C4-2B (cell line): ENCODE measurements around the gene COL3A1.

Experiments
- H3K27ac ChIP-seq: fragments of 450-650 bp; 2 replicates; pipeline ENCODE4 v1.5.1; 2017
- ZFX ChIP-seq: fragments of 450-650 bp; IDR thresholded peaks from 2 replicates; pipeline ENCODE4 v1.6.1; 2017
- TF ChIP-seq, protein P1 (sequence below): fragments of 450-650 bp; conservative IDR thresholded peaks from 2 replicates; pipeline ENCODE4 v1.5.1; 2017; ENCODE audit warnings: mild to moderate bottlenecking

Gene COL3A1

DNA sequence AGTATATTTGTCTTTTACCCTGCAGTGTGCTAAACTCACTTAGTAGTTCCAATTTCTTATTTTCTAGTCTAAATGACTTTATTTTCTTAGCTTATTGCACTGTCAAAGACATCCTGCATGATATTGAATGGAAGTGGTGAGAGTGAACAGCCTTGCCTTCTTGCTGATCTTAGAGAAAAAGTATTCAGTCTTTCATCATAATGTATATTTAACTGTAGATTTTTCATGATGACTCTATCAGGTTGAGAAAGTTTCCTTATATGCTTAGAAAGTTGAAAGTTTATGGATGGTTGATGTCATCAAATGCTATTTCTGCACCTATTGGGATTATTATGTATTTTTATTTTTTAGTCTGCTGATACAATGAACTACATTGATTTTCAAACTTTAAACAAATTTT is 21.3 kb upstream of the COL3A1 start:
- no peak for TF ChIP-seq ZFX
- TF ChIP-seq, protein P1, sequence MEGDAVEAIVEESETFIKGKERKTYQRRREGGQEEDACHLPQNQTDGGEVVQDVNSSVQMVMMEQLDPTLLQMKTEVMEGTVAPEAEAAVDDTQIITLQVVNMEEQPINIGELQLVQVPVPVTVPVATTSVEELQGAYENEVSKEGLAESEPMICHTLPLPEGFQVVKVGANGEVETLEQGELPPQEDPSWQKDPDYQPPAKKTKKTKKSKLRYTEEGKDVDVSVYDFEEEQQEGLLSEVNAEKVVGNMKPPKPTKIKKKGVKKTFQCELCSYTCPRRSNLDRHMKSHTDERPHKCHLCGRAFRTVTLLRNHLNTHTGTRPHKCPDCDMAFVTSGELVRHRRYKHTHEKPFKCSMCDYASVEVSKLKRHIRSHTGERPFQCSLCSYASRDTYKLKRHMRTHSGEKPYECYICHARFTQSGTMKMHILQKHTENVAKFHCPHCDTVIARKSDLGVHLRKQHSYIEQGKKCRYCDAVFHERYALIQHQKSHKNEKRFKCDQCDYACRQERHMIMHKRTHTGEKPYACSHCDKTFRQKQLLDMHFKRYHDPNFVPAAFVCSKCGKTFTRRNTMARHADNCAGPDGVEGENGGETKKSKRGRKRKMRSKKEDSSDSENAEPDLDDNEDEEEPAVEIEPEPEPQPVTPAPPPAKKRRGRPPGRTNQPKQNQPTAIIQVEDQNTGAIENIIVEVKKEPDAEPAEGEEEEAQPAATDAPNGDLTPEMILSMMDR = no peak
- no peak overlapping the region for H3K27ac ChIP-seq

DNA sequence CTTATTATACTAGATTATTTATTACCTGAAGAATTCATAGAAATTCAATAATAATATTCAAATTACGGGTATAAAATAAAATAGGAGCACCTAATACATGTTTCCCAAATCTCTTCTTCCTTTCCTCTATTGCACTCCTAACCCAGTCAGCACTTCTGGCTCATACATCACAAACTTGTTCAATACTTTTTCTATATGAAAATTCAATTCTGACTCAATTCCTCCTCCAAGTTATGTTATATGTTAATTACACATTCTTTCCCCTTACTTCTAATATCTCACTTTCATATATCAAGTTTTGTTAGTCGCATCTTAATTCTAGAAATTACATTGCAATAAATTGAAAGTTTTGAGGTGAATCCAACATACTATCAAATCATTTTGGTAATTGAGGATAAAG is 17.9 kb upstream of the COL3A1 start:
- TF ChIP-seq, protein P1 = no peak
- no peak for TF ChIP-seq ZFX

DNA sequence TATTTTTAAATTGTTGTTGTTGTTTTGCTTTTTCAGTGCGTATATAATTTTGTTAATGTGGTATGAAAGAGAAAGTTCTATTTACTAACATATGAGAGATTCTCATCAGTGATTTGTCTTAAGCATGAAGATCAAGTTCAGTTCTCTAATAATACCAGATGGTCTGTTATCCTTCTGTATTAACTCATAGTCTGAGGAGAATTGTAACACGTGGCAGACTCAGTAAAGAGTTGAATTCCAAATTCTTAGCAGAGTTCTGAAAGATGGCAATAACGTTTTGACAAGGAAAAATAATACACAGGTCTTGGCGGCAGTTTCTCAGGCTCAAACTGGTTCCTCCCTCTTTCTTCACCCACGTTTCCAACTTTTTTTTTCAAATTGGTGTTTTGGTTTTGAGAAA is 17.2 kb upstream of the COL3A1 start:
- TF ChIP-seq, protein P1 = no peak
- TF ChIP-seq ZFX = no peak
- no peak overlapping the region for H3K27ac ChIP-seq

More for the DNA sequence above, 17.9 kb upstream of the COL3A1 start:
- no peak overlapping the region for H3K27ac ChIP-seq

DNA sequence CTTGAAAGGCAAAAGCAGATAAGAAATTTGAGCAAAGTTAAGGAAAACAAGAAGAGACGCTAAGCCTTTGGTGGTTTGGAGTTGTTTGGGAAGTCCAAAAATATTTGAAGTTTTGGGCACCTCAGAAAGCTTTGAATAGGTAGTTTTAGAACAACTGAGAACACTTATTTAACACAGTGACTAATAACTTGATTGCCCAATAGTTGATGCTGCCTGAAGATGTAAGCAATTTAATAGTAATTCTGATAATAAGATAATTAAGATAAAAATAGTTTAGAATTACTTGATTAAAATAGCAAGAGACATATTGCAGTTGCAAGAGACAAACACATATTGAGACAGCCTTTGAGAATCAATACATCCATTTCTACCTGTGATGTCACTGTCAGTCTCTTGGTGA is 16.5 kb upstream of the COL3A1 start:
- no peak for TF ChIP-seq ZFX
- TF ChIP-seq, protein P1 = no peak
- no peak overlapping the region for H3K27ac ChIP-seq

DNA sequence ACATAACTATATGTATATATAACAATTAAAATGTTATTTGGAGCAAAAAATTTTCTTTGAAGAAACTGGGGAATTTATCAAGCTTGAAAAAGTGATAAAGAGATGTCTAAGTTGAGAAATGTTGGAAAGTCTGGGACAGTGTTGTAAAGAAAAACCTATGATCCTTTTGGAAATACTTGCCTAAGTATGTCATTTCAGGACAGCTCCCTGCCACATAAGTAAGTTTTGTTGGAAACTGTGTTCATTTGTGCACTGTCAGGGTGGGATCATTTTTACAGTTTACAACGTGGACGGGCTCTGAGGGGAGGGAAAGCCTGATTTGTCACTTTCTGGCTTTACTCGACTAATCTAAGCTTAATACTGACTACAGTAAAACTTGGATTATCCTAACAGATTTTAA is 10.4 kb upstream of the COL3A1 start:
- no peak overlapping the region for H3K27ac ChIP-seq
- TF ChIP-seq ZFX = no peak
- TF ChIP-seq, protein P1 = no peak

DNA sequence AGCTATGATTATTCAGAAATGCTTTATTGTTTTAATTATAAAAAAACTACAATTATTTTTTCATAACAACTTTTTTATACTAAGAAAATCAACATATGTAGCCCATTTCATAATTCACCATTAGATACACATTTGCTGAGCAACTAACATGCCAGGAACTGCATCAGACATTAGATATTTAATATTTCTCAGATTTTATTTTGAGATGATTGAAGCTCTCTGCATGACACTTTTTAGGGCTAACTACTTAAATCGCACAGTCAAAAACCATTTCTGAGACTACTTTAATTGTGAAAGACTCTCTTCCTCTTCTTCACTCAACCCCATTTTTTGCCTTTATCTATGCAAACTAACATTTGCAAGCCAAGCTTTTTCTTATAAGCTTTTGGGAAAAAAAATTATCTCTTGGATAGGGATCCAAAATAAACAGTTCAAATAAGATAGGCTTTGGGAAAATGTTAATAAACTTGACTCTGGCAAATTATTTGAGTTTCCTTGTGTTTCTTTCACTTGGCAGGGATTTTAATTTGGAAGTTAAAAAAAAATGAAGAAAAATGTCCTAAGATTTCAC is 9.1 kb upstream of the COL3A1 start:
- TF ChIP-seq ZFX = no peak
- TF ChIP-seq, protein P1 = no peak
- no peak overlapping the region for H3K27ac ChIP-seq

DNA sequence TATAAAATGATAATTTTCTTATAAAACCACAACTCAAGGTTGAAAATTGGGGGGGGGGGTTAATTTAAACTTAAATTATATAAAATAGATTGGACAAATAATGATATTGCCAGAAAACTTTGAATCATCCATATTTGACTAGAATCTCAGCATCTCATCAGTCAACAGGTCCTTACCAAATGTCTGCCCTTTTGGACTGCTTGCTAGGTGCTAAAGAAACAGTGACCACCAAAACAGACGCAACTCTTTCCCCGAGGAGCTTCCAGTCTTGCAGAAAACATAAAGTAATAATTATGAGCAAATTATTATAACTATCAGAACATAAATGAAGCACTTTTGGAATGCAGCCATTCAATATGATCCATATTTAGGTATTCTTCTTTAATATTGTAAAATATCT is 8.6 kb upstream of the COL3A1 start:
- H3K27ac ChIP-seq = no peak overlapping the region
- no peak for TF ChIP-seq ZFX
- TF ChIP-seq, protein P1 = no peak
